B cell (primary cell): ENCODE data around the gene PKNOX2. TPM values are rescaled to one million over a fixed set of nuclear protein-coding genes. Genes with fewer than 3 reads are reported as not detected.

Experiments
- ATAC-seq: fragments of 200-7000 bp; cut with Tn5 transposase; one replicate; pipeline ENCODE4 v1.10.0; 2021; ENCODE audit warnings: low read depth, mild to moderate bottlenecking, moderate number of reproducible peaks, moderate library complexity
- CTCF ChIA-PET: fragments of 350-600 bp; sonication (Branson Sonifier 250); formaldehyde crosslinking; loops from one replicate; lab custom pipeline; 2021; ENCODE audit warnings: antibody characterized with exemption, inconsistent platforms; lab: Charles Lee
- POLR2A ChIA-PET: fragments of 350-600 bp; sonication (Branson Sonifier 250); formaldehyde crosslinking; loops from one replicate; lab custom pipeline; 2021; ENCODE audit warnings: antibody characterized with exemption; lab: Charles Lee
- DNase-seq: peaks from one replicate; pipeline ENCODE4 v3.0.0; 2013
- H2AFZ ChIP-seq: 2 replicates; pipeline ENCODE4 v1.6.1; 2012; ENCODE audit warnings: mild to moderate bottlenecking, low read depth, low read length; ENCODE audit not compliant: insufficient read depth, poor library complexity, severe bottlenecking
- H3K27ac ChIP-seq, 2 donors: 1 replicate in 1 of 2; 2 replicates in 1 of 2; pipeline ENCODE4 v1.5.1; 2012 to 2013; ENCODE audit warnings: low read length in 2 of 2, mild to moderate bottlenecking in 2 of 2, moderate library complexity in 1 of 2
- H3K27me3 ChIP-seq, 4 experiments: fragments of 200-600 bp in 1 of 4; sonication (generic) in 1 of 4; replicated peaks in 1 of 4; 1 replicate in 2 of 4; 2 replicates in 2 of 4; pipeline versions ENCODE4 v1.6.1 to v1.7.0; 2013 to 2016; ENCODE audit warnings: low read length in 3 of 4, mild to moderate bottlenecking in 2 of 4, mixed read lengths in 1 of 4, moderate library complexity in 1 of 4; ENCODE audit not compliant: insufficient read depth in 4 of 4, control insufficient read depth in 3 of 4; ENCODE audit errors: control extremely low read depth in 1 of 4
- H3K36me3 ChIP-seq, 2 experiments: replicated peaks in 1 of 2; 1 replicate in 1 of 2; 2 replicates in 1 of 2; pipeline versions ENCODE4 v1.6.1 to v1.7.1; 2013; ENCODE audit warnings: low read length in 1 of 2; ENCODE audit not compliant: insufficient read depth in 2 of 2, control insufficient read depth in 1 of 2; ENCODE audit errors: control extremely low read depth in 1 of 2, extremely low read depth in 1 of 2
- H3K4me1 ChIP-seq, 2 donors: fragments of 200-600 bp in 1 of 2; sonication (generic) in 1 of 2; 1 replicate in 1 of 2; 2 replicates in 1 of 2; pipeline versions ENCODE4 v1.5.1 to v1.6.1; 2013 to 2017; ENCODE audit warnings: low read length in 2 of 2; ENCODE audit not compliant: control insufficient read depth in 2 of 2, insufficient read depth in 2 of 2
- H3K4me2 ChIP-seq: replicated peaks from 2 replicates; pipeline ENCODE3; 2012; ENCODE audit warnings: mild to moderate bottlenecking, low read depth, low read length; ENCODE audit not compliant: poor library complexity, severe bottlenecking
- H3K4me3 ChIP-seq, 5 experiments: fragments of 200-600 bp in 1 of 5; sonication (generic) in 1 of 5; 1 replicate in 3 of 5; 2 replicates in 2 of 5; pipeline versions ENCODE4 v1.5.1 to v1.7.0; 2011 to 2016; ENCODE audit warnings: low read length in 4 of 5, mild to moderate bottlenecking in 4 of 5, low read depth in 2 of 5, control low read depth in 1 of 5, moderate library complexity in 1 of 5; ENCODE audit not compliant: insufficient read depth in 1 of 5; ENCODE audit errors: control extremely low read depth in 1 of 5, extremely low read depth in 1 of 5
- H3K79me2 ChIP-seq: fragments of 200-600 bp; sonication (generic); one replicate; pipeline ENCODE4 v1.6.0; 2016; ENCODE audit warnings: low read length; ENCODE audit not compliant: control insufficient read depth, insufficient read depth
- H3K9ac ChIP-seq: fragments of 200-600 bp; sonication (generic); 2 replicates; pipeline ENCODE4 v1.6.1; 2017; ENCODE audit warnings: mild to moderate bottlenecking, low read length, moderate library complexity
- H3K9me3 ChIP-seq, 3 donors: one replicate each; pipeline versions ENCODE4 v1.6.1 to v1.7.1; 2013; ENCODE audit warnings: low read length in 2 of 3; ENCODE audit not compliant: control insufficient read depth in 2 of 3, insufficient read depth in 1 of 3; ENCODE audit errors: control extremely low read depth in 1 of 3
- H4K20me1 ChIP-seq: 2 replicates; pipeline ENCODE4 v1.6.0; 2012; ENCODE audit warnings: mild to moderate bottlenecking, low read length; ENCODE audit not compliant: insufficient read depth, control insufficient read depth, poor library complexity, severe bottlenecking
- H3K27ac Mint-ChIP-seq: one replicate; pipeline ENCODE4 v1.8.0; 2021; ENCODE audit warnings: mixed read lengths
- H3K27me3 Mint-ChIP-seq: one replicate; pipeline ENCODE4 v1.8.0; 2021; ENCODE audit warnings: mixed read lengths
- H3K4me1 Mint-ChIP-seq: one replicate; pipeline ENCODE4 v1.8.0; 2021; ENCODE audit warnings: mixed read lengths
- H3K4me3 Mint-ChIP-seq: one replicate; pipeline ENCODE4 v1.8.0; 2021; ENCODE audit warnings: mixed read lengths
- H3K9me3 Mint-ChIP-seq: one replicate; pipeline ENCODE4 v1.8.0; 2022; ENCODE audit warnings: mixed read lengths; ENCODE audit not compliant: insufficient read depth
- CTCF ChIP-seq: fragments of 200-600 bp; IDR thresholded peaks from one replicate; pipeline ENCODE4 v1.8.0; 2022; ENCODE audit warnings: antibody characterized with exemption, mild to moderate bottlenecking
- EZH2 ChIP-seq: IDR thresholded peaks from 2 replicates; pipeline ENCODE4 v1.6.1; 2012; ENCODE audit warnings: borderline replicate concordance, low read depth, mild to moderate bottlenecking, moderate library complexity, low read length; ENCODE audit not compliant: insufficient read depth, poor library complexity, severe bottlenecking
- WGBS: methylation state at CpG from one replicate; pipeline ENCODE4 v1.1.5; 2013; ENCODE audit warnings: missing lambda C conversion rate; ENCODE audit not compliant: insufficient coverage; 5-methylcytosine and 5-hydroxymethylcytosine counted together
- intact Hi-C: fragments of 100-400 bp; cut with micrococcal nuclease; formaldehyde crosslinking; loops from one replicate; pipeline ENCODE4 v1.10.0; 2022
- polyA plus RNA-seq: library from polyadenylated mRNA; depleted of rRNA; stranded (reverse); fragments of >200 nt; gene quantifications from 2 replicates; pipeline ENCODE4 v1.2.3, GENCODE V29; 2012
- total RNA-seq, 2 donors: library from RNA; stranded (reverse); fragments of 120-200 nt in 1 of 2; gene quantifications; 1 replicate in 1 of 2; 2 replicates in 1 of 2; pipeline versions ENCODE4 v1.2.3 to v1.2.4, GENCODE V29; 2013 to 2022

Gene PKNOX2
- total and polyA plus RNA-seq, 2 donors (not counting 1 experiment from before 2014, with no cell fraction given): not detected

- Mint-ChIP-seq H3K4me1 (no peaks in the 10 kb centered on the region), H3K4me3 (no peak overlapping the region), H3K27me3 (peaks cover 25% of the 10 kb centered on the region), H3K27ac (no peak overlapping the region), H3K9me3 (no peaks in the 10 kb centered on the region)
- no peak for DNase-seq
- intact Hi-C loops: no loop called here
- CTCF ChIA-PET: no interaction called here
- POLR2A ChIA-PET: no interaction called here
- H3K27ac ChIP-seq: no peak overlapping the region
- no peaks in the 10 kb centered on the region for H4K20me1 ChIP-seq
- no peaks in the 10 kb centered on the region for H3K36me3 ChIP-seq
- TF ChIP-seq EZH2 (no peak), CTCF (no peak)
- no peaks in the 10 kb centered on the region for H3K9me3 ChIP-seq
- no peak overlapping the region for H3K4me2 ChIP-seq
- H3K4me3 ChIP-seq: no peak overlapping the region
- ATAC-seq: no peak
- H3K4me1 ChIP-seq: no peaks in the 10 kb centered on the region
- H3K79me2 ChIP-seq: no peaks in the 10 kb centered on the region
- H3K27me3 ChIP-seq: no peaks in the 10 kb centered on the region
- 84% methylated on average over 4 of the region's 5 CpGs for WGBS
- no peak overlapping the region for H3K9ac ChIP-seq
- no peak overlapping the region for H2AFZ ChIP-seq
These were observed 129.0 kb downstream of the PKNOX2 start for GRCh38 chr11:125293596-125293995.

- DNase-seq: no peak
- Histone ChIP-seq H3K27ac (no peak overlapping the region), H3K4me2 (no peak overlapping the region), H4K20me1 (no peaks in the 10 kb centered on the region), H2AFZ (no peak overlapping the region), H3K9me3 (peaks cover 0 to 4% (median 0%) of the 10 kb centered on the region in 3 donors), H3K9ac (no peak overlapping the region), H3K79me2 (no peaks in the 10 kb centered on the region), H3K4me3 (no peak overlapping the region), H3K36me3 (no peaks in the 10 kb centered on the region), H3K27me3 (no peaks in the 10 kb centered on the region), H3K4me1 (no peaks in the 10 kb centered on the region)
- Mint-ChIP-seq H3K27me3 (peaks cover 17% of the 10 kb centered on the region), H3K4me3 (no peak overlapping the region), H3K27ac (no peak overlapping the region), H3K4me1 (no peaks in the 10 kb centered on the region), H3K9me3 (no peaks in the 10 kb centered on the region)
- no peak for ATAC-seq
- intact Hi-C loops: no loop called here
- ChIA-PET CTCF (no interaction called here), POLR2A (no interaction called here)
- no peak for TF ChIP-seq CTCF
- no peak for TF ChIP-seq EZH2
- 82% methylated on average over 6 of the region's 6 CpGs for WGBS
These were observed 131.4 kb downstream of the PKNOX2 start for GRCh38 chr11:125295931-125296330.
